Subcutaneous abdominal adipose tissue (tissue), 5 donors: ENCODE measurements around the gene ZKSCAN8.

ENCODE experiments used
- H3K27ac ChIP-seq: one replicate; pipeline ENCODE4 v1.7.0; 2013; ENCODE audit warnings: low read depth, mild to moderate bottlenecking, inconsistent platforms, low read length, moderate library complexity
- H3K27me3 ChIP-seq, 5 donors: one replicate each; pipeline ENCODE4 v1.7.0; 2013; ENCODE audit warnings: low read length in 5 of 5, inconsistent platforms in 1 of 5; ENCODE audit not compliant: control insufficient read depth in 5 of 5, insufficient read depth in 4 of 5
- H3K36me3 ChIP-seq, 5 donors: one replicate each; pipeline ENCODE4 v1.7.0; 2013; ENCODE audit warnings: low read length in 5 of 5; ENCODE audit not compliant: control insufficient read depth in 5 of 5, insufficient read depth in 5 of 5
- H3K4me1 ChIP-seq, 5 donors: one replicate each; pipeline ENCODE4 v1.7.0; 2013; ENCODE audit warnings: low read length in 5 of 5, mild to moderate bottlenecking in 3 of 5, moderate library complexity in 1 of 5; ENCODE audit not compliant: control insufficient read depth in 5 of 5, insufficient read depth in 5 of 5
- H3K4me3 ChIP-seq, 5 donors: one replicate each; pipeline ENCODE4 v1.7.0; 2013; ENCODE audit warnings: low read length in 5 of 5, low read depth in 1 of 5
- H3K9ac ChIP-seq, 5 donors: one replicate each; pipeline ENCODE4 v1.7.0; 2013; ENCODE audit warnings: low read length in 5 of 5, mild to moderate bottlenecking in 4 of 5, moderate library complexity in 3 of 5
- H3K9me3 ChIP-seq, 5 donors: one replicate each; pipeline ENCODE4 v1.7.0; 2013; ENCODE audit warnings: low read length in 5 of 5; ENCODE audit not compliant: control insufficient read depth in 5 of 5
- donor health status: healthy.
- donor health status: healthy.
- donor health status: healthy.
- donor health status: healthy.
- donor health status: healthy.

The ZKSCAN8 gene

GRCh38 chr6:28182255-28182654, 40.6 kb downstream of the ZKSCAN8 start:
- Histone ChIP-seq H3K27me3 (no peaks in the 10 kb centered on the region), H3K36me3 (no peaks in the 10 kb centered on the region), H3K9me3 (peaks cover 0 to 11% (median 5%) of the 10 kb centered on the region in 5 donors), H3K4me3 (no peak overlapping the region), H3K9ac (no peak overlapping the region), H3K27ac (no peak overlapping the region), H3K4me1 (no peaks in the 10 kb centered on the region)

GRCh38 chr6:28188111-28188979, 46.7 kb downstream of the ZKSCAN8 start:
- no peaks in the 10 kb centered on the region for H3K4me1 ChIP-seq
- H3K9me3 ChIP-seq = peaks cover 30 to 59% (median 52%) of the 10 kb centered on the region in 5 donors
- no peak overlapping the region for H3K27ac ChIP-seq
- H3K36me3 ChIP-seq = no peaks in the 10 kb centered on the region
- H3K4me3 ChIP-seq = peak overlapping the region in 3 of 5 donors; percentile 19 to 56 (median 27)
- H3K27me3 ChIP-seq = peaks cover 0 to 2% (median 0%) of the 10 kb centered on the region in 5 donors
- H3K9ac ChIP-seq = no peak overlapping the region

DNA sequence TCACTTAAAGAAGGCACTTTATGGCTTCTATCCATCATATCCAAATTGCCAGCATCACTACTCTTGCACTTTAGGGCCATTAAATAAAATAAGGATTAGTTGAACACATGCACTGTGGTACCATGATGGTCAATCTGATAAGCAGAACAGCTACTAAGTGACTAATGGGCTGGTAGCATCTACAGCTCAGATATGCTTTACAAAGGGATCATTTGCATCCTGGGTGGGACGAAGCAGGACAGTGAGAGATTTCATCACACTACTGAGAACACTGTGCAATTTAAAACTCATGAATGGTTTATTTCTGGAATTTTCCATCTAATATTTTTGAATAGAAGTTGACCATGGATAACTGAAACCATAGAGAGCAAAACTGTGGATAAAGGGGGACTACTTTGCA, 58.3 kb downstream of the ZKSCAN8 start:
- Histone ChIP-seq H3K36me3 (no peaks in the 10 kb centered on the region), H3K9ac (no peak overlapping the region), H3K27me3 (peaks cover 0 to 17% (median 4%) of the 10 kb centered on the region in 5 donors), H3K9me3 (peaks cover 0 to 14% (median 4%) of the 10 kb centered on the region in 5 donors), H3K4me3 (no peak overlapping the region), H3K27ac (no peak overlapping the region), H3K4me1 (no peaks in the 10 kb centered on the region)

DNA sequence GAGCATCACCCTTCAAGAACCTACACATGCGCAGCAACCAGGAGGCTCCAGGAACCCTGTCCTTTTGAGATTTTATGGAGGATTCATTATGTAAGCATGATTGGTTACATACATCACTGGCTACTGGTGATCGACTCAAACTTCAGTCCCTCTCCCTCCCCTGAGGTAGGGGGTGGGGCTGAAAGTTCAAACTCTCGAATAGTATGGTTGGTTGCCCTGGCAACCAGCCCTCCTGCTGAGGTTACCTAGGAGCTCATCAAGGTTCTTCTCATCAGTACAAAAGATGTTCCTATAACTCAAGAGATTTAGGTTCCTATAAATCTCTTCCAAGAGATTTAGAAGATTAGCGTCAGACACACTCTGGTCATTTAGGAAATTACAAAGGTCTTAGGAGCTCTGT, 61.5 kb downstream of the ZKSCAN8 start:
- no peak overlapping the region for H3K9ac ChIP-seq
- no peak overlapping the region for H3K27ac ChIP-seq
- H3K27me3 ChIP-seq = peaks cover 11 to 37% (median 21%) of the 10 kb centered on the region in 5 donors
- H3K4me3 ChIP-seq = no peak overlapping the region
- H3K36me3 ChIP-seq = no peaks in the 10 kb centered on the region
- H3K4me1 ChIP-seq = peaks cover 0 to 14% (median 10%) of the 10 kb centered on the region in 5 donors
- H3K9me3 ChIP-seq = peaks cover 0 to 17% (median 0%) of the 10 kb centered on the region in 5 donors

GRCh38 chr6:28205879-28206278, 64.2 kb downstream of the ZKSCAN8 start:
- Histone ChIP-seq H3K27me3 (peaks cover 23 to 43% (median 32%) of the 10 kb centered on the region in 5 donors), H3K9me3 (peaks cover 0 to 12% (median 0%) of the 10 kb centered on the region in 5 donors), H3K9ac (no peak overlapping the region), H3K27ac (no peak overlapping the region), H3K4me1 (peaks cover 0 to 15% (median 11%) of the 10 kb centered on the region in 5 donors), H3K4me3 (no peak overlapping the region), H3K36me3 (no peaks in the 10 kb centered on the region)

GRCh38 chr6:28206527-28206926, 64.8 kb downstream of the ZKSCAN8 start:
- Histone ChIP-seq H3K9me3 (peaks cover 0 to 12% (median 0%) of the 10 kb centered on the region in 5 donors), H3K4me3 (no peak overlapping the region), H3K27me3 (peaks cover 28 to 44% (median 32%) of the 10 kb centered on the region in 5 donors), H3K9ac (no peak overlapping the region), H3K4me1 (peaks cover 0 to 15% (median 11%) of the 10 kb centered on the region in 5 donors), H3K36me3 (no peaks in the 10 kb centered on the region), H3K27ac (no peak overlapping the region)

DNA sequence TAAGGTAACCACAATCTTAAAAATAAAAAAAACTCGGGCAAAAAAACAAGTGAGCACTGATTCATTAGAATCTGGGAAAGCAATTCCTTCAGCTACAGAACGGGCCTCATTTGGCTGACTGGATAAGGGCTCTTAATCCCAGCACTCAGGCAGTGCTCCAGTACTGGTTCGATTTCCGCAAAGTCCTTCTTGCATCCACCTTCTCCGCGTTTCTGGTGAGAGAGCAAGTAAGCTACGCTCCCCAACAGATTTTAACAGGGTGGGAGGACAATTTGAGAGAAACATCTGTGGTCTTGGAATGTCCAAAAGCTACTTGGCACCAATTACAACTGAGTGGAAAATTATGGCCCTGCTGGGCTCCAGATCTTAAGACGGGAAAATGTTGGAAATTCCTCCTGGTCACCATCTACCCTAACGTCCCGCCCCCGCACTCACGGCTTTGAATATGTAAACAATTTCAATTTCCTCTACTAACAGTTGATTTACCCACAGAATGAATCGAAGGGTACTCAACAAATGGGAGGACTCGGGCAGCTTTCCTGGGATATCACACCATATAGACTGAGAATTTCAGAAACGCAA, 65.3 kb downstream of the ZKSCAN8 start:
- peaks cover 31 to 48% (median 35%) of the 10 kb centered on the region in 5 donors for H3K27me3 ChIP-seq
- H3K4me1 ChIP-seq = peaks cover 0 to 16% (median 11%) of the 10 kb centered on the region in 5 donors
- H3K4me3 ChIP-seq = peak overlapping the region; percentile 55 to 63 (median 59)
- no peaks in the 10 kb centered on the region for H3K36me3 ChIP-seq
- H3K9me3 ChIP-seq = peaks cover 0 to 12% (median 0%) of the 10 kb centered on the region in 5 donors
- H3K27ac ChIP-seq = no peak overlapping the region
- peak overlapping the region in 1 of 5 donors; percentile 56 for H3K9ac ChIP-seq

DNA sequence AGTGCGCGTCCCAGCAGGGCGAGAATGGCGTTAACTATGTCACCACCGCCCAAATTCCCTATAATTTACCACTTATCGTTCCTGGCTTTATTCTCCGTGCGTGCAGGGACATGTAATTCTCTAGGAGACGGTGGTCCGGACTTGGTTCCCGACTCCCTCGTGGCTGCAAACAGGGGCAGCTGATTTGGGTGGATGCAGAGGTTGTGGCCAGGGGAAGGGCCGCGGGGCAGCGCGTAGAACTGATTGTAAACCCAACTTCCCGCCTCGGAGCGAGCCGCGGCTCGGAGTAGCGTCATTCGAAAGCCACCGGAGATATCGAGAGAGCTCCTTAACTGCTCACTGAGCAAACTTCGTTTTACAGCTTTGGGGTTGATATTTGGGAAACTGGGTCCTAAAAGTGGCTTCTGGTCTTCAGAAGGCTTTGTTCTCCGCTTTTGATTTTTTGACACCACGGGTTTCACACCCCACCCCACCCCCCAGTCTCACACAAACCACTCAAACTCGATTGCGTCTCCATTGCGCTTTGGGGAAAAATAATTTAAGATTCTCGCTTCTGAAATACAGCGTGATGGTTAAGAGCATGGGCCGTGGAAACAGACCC, 65.9 kb downstream of the ZKSCAN8 start:
- Histone ChIP-seq H3K27ac (no peak overlapping the region), H3K9me3 (peaks cover 0 to 12% (median 0%) of the 10 kb centered on the region in 5 donors), H3K9ac (peak overlapping the region in 1 of 5 donors; percentile 56), H3K4me1 (peaks cover 0 to 22% (median 17%) of the 10 kb centered on the region in 5 donors), H3K27me3 (peaks cover 35 to 54% (median 40%) of the 10 kb centered on the region in 5 donors), H3K36me3 (no peaks in the 10 kb centered on the region), H3K4me3 (peak overlapping the region; percentile 55 to 63 (median 59))

DNA sequence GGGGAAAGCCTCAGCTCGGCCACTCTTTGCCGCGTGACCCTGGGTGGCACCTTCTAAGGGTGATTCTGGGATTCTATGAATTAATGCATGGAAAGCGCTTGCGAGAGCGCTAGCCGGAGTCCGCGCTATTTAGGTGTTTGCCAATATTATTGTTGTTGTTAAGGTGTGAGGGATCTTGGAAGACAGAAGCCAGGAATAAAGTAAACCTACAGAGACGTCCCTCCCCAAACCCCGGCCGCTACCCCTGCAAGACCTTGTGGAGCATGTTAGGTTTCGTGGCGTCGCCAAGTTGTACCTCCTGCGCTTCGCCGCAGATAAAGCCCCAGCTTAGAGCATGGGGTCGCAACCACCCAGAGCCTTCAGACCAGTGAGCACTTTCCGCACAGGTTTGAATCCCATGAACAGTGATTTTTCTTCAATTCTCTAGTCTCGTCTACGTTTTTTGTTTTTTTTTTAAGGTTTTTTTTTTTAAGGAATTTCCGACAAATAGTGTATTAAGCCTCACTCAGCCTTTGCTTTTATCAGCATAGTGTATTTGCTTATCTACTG, 66.5 kb downstream of the ZKSCAN8 start:
- Histone ChIP-seq H3K9ac (no peak overlapping the region), H3K27ac (no peak overlapping the region), H3K9me3 (peaks cover 0 to 9% (median 0%) of the 10 kb centered on the region in 5 donors)

More for the DNA sequence above, 66.5 kb downstream of the ZKSCAN8 start:
- Histone ChIP-seq H3K27me3 (peaks cover 35 to 58% (median 45%) of the 10 kb centered on the region in 5 donors), H3K36me3 (no peaks in the 10 kb centered on the region), H3K4me3 (peak overlapping the region; percentile 55 to 63 (median 59)), H3K4me1 (peaks cover 2 to 26% (median 23%) of the 10 kb centered on the region in 5 donors)
